ENCODE data around the gene SDCBP2.

Gene SDCBP2

DNA sequence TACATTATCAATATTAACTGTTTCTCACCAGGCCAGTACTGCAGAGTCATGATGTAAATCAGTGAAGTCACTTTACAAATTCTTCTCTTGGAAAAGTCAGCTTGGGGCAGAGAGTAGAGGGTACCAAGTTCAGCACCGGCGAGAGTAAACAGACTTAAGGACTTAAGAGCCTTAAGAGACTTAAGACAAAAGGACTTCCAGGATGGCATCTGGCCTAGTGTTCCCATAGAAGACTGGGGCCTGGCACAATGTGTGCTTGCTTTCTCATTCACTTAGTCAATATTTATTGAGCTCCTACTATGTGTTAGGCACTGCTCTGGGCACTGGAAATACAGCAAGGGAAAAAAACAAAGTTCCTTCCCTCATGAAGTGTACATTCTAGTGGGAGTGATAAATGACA, 64.2 kb downstream of the SDCBP2 start:
- DNase-seq (ENCODE audit: low read depth) = no peak
- H3K4me3 ChIP-seq (ENCODE audit: control insufficient read depth, low read depth, low read length) = no peak overlapping the region
- TF ChIP-seq, protein P1, sequence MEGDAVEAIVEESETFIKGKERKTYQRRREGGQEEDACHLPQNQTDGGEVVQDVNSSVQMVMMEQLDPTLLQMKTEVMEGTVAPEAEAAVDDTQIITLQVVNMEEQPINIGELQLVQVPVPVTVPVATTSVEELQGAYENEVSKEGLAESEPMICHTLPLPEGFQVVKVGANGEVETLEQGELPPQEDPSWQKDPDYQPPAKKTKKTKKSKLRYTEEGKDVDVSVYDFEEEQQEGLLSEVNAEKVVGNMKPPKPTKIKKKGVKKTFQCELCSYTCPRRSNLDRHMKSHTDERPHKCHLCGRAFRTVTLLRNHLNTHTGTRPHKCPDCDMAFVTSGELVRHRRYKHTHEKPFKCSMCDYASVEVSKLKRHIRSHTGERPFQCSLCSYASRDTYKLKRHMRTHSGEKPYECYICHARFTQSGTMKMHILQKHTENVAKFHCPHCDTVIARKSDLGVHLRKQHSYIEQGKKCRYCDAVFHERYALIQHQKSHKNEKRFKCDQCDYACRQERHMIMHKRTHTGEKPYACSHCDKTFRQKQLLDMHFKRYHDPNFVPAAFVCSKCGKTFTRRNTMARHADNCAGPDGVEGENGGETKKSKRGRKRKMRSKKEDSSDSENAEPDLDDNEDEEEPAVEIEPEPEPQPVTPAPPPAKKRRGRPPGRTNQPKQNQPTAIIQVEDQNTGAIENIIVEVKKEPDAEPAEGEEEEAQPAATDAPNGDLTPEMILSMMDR (conservative IDR thresholded peaks at IDR 0.05; ENCODE audit: control insufficient read depth, insufficient read depth, low read depth, low read length) = no peak

DNA sequence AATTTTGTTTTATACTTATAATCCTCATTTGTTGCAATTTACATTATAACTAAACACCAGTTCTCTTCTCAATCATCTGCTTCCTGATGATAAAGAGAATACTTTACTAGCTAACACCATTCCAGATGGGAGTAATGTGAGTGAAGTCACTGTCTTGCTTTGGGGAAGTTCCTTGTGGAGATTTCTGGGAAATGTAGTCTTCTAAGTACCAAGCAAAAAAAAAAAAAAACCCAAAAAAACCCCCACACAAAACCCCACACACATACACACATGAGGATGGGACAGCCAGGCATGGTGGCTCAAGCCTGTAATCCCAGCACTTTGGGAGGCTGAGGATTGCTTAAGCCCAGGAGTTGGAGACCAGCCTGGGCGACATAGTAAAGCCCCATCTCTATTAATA, 65.1 kb downstream of the SDCBP2 start:
- peak; percentile 61 for DNase-seq (ENCODE audit: low read depth)
- no peak overlapping the region for H3K4me3 ChIP-seq (ENCODE audit: control insufficient read depth, low read depth, low read length)
- TF ChIP-seq, protein P1 (conservative IDR thresholded peaks at IDR 0.05; ENCODE audit: control insufficient read depth, insufficient read depth, low read depth, low read length) = no peak

Data from fibroblast of mammary gland (primary cell).